GM19351 (cell line): ENCODE results near the gene SMPD2.

Source experiments
- ATAC-seq: cut with Tn5 transposase; IDR thresholded peaks from one replicate; pipeline ENCODE4 v1.9.1; 2021; ENCODE audit warnings: mild to moderate bottlenecking, moderate library complexity; ENCODE audit not compliant: unreplicated experiment

The SMPD2 gene, protein sequence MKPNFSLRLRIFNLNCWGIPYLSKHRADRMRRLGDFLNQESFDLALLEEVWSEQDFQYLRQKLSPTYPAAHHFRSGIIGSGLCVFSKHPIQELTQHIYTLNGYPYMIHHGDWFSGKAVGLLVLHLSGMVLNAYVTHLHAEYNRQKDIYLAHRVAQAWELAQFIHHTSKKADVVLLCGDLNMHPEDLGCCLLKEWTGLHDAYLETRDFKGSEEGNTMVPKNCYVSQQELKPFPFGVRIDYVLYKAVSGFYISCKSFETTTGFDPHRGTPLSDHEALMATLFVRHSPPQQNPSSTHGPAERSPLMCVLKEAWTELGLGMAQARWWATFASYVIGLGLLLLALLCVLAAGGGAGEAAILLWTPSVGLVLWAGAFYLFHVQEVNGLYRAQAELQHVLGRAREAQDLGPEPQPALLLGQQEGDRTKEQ

DNA sequence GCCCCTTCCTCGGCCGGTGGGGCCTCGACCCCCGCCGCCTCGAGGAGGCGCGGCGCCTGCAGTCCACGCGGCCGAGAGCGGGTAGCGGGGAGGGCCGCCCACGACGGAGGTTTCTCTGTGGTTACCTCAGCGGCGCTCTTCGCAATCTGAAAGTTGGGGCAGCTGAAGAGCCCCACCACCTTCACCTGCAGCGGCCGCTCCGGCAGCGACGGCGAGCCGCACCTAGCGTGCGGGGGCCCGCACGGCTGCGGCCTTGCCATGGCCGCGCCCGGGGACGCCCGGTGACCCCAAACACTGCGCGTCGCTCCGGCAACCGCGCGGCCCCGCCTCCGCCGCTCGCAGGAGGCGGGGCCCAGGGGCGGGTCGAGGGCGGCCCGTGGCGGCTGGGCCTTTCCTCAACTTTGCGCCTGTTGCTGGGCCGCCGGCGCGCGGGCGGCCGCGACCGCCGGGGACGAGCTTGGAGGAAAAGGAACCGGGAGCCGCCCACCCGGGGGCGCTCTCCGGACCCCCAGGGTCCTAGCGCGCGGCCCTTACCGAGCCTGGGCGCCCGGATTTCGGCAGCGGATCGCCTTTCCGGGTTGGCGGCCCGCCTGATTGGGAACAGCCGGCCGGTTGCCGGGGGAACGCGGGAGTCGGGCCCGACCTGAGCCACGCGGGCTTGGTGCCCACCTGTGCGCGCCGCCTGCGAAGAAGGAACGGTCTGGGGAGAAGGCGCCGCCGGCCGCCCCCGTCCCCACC is at the start of gene SMPD2, which contains the start of gene PPIL6:
TSS of gene SMPD2 (plus strand) at position 394 of the 738 bp plus-strand sequence. CDS start 398 bp downstream, outside the sequence.
TSS of gene PPIL6 (minus strand) at position 298 of the 738 bp plus-strand sequence. CDS start at position 260, 38 bp downstream.
- peak; percentile 86 for ATAC-seq

DNA sequence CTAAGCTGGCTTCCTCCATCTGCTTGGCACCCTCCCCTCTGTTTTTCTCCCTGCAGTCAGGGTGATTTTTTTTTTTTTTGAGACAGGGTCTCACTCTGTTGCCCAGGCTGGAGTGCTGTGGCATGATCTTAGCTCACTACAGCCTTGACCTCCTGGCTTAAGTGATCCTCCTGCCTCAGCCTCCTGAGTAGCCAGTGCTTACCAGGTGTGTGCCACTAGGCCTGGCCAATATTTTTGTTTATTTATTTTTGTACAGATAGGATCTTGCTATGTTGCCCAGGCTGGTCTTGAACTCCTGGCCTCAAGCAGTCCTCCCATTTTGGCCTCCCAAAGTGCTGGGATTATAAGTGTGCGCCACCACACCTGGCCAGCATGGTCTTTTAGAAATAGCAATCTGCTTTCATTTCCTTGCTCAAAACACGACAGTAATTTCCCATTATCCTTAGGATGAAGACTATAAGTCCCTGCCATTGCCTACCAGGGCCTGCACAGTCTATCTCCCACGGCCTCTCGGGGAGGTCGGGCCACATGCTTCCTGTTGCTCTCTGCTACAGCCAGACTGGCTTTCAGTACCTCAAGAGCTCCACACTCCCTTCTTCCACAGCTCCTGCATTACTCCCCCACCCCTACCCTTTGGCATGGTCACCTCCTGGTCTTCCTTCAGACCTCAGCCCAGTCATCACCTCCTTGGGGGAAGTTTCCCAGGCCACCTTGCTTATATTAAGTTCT is 47.2 kb upstream of the SMPD2 start:
- no peak for ATAC-seq

DNA sequence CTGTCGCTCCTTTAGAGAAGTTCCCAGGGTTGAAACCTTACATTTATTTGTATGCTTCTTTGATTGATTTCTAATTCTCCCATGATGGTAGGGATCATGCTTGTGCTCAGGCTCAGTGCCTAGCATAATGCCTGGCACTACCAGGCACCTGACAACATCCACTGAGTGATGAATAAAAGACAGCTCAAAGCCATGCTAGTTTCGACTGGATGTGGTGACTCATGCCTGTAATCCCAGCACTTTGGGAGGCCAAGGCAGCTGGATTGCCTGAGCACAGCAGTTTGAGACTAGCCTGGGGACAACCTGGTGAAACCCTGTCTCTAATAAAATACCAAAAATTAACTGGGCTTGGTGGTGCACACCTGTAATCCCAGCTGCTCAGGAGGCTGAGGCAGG is 46.6 kb upstream of the SMPD2 start:
- ATAC-seq, result no peak

DNA sequence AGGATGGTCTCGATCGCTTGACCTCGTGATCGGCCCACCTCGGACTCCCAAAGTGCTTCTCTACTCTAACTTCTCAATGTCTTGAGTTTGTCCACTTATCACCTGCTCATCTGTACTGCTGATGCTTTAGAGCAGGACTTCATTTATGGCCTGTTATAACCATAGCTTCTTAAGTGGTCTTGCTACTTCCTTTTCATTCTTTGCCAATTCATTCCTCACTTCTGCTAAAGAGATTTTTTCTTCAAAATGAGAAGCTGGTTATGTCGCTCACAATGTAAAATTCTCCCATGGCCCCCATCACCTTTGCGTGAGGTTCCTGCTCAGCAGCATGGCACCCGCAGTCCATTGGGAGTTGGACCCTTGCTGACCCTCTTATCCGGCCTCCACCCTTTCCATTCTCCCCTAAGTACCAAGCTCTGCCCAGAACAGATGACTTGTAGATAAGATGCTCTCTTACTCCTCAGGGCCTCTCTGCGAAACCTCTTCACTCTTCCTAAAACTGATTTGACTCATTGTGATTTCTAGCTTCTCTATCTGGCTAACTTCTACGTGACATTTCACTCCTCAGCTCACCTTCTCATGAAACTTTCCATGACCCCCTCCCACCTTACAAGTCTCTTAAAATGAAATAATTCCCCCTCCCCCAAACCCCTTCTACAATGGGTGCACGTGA is 44.3 kb upstream of the SMPD2 start:
- ATAC-seq, result no peak

DNA sequence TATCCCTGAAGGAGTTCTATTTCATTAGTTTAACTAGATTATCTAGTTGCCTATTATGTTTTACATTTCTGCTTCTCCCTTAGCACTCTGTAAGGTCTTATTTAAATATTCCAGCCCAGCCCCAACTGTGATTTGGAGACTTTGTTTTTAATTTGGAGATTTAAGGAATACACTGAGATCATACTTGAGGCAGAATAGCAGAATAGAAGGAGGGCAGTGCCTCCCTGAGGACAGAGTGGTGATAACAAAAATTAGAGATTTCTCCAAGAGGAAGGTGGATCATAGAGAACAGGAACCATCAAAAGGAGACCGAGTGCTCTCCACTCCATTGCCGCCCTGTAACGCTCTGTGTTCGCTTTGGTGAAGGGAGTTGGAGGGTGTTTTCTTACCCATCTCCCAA is 43.5 kb upstream of the SMPD2 start:
- no peak for ATAC-seq

DNA sequence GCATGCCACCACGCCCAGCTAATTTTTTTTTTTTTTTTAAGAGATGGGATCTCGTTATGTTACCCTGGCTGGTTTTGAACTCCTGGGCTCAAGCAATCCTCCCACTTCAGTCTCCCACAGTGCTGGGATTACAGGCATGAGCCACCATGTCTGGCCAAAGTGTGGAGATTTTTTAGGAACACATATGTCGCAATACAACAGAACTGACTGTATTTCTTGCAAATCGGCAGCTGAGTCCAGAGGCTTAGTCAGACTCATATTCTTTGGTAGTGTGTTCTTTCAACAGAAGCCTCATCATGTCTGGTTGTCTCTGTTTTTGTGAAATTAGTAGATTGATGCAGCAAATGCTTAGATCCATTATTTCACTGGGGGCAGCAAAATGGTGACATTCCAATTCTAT is 34.3 kb upstream of the SMPD2 start:
- no peak for ATAC-seq

DNA sequence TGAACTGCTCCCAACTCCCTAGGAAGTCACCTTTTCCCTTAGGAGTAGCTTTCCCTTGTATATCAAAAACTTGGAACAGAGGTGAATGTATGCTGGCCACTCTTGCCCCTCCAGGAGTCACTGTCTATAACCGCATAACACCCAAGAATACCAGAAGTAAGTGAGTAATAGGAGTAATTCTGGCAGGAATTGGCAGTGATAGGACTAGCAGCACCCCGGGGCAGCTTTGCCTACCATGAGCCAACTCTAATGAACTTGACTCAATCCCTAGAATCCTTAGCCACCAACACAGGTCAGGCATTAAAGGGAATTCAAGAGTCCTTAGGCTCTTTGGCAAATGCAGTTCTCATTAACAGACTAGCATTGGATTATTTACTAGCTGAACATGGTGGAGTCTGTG is 29.5 kb upstream of the SMPD2 start:
- no peak for ATAC-seq

DNA sequence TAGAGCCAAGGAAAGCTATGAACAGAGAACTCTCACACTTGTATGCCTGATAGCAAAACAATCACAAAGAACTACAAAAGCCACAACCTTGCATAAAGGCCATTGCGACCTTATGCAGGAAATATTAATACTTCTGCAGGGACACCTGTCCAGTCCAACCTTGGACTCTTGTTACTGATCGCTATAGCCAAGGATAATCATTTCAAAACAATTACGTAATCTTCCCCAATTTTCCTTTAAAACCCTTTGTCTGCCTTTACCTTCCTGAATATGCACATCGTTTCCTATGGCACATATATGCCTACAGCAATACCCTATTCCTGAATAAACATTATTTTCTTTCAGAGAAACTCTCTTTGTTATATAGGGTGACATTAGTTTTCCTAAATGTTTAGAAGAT is 22.9 kb upstream of the SMPD2 start:
- no peak for ATAC-seq

DNA sequence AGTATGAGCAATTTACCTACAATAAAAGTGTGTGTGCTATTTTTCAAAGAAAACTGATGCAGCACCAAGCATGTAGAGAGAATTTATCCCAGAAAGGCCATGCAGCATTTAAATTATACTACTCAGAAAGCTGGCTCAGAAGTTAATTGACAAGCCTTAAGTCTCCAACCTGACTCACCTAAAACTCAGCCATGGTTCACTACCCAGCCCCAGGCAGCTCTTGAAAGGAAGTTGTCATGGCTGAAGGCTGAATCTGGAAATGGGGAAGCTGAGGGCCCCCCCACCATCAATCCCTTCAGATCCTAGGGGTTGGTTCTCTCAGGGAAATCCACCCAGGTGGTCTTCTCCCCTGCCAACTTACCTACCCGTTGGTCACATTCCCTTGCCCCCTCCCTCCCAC is 19.8 kb upstream of the SMPD2 start:
- ATAC-seq, result no peak

DNA sequence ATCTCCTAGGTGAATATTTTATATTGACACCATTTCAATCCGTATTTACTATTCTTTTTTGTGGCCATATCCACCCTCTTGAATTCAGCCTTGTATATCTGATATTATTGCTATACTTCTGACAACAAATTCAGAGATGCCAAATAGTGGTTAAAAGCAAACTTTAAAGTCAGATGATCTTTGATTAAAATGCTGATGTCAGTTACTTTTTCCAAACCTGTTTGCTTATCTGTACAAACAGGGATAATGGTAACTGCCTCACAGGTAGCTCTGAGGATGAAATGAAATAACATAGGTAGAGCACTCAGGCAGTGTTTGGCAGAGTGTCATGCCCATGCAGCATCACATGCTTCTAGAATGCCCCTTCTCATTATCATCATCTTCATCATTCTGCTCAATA is 19.3 kb upstream of the SMPD2 start:
- no peak for ATAC-seq

DNA sequence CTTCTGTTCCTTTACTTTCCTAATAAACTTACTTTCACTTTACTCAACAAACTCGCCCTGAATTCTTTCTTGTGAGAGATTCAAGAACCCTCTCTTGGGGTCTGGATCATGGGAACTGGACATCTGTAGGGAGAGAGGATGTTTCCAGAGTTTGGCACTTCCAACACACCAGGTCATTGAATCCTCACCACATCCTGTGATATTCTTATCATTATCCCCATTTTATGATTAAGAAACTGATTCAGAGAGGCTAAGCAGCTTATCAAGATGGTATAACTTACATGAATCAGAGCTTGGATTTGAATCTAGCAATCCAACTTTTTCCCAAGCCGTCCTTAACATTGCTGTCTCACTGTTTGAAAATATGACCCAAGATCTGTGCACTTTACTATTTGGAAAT is 15.6 kb upstream of the SMPD2 start:
- no peak for ATAC-seq

DNA sequence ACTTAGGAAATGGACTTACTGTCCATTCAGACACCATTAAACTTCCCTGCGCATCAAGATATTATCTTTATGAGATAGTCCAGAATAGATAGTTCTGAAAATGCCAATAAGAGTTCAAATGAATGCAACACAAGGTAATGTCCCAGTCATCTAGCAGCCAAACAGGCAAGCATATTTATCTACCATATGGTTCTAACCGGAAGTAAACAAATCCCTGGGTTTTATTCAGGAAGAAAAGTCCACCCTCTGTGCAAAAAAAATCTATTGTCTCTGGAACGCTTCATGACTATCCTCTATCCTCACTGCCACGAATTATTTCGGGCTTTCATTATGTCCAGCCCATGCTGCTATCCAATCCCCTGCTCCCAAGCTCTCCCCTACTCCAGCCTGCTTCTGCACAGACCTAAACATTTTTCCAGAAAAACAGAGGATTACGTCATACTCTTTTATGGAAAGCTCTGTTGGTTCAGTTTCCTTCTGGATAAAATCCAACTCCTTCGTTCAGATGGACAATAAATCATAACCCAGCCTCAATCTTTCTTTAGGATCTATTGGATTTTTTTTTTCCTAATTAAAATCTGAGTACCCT is 11.5 kb upstream of the SMPD2 start:
- no peak for ATAC-seq

DNA sequence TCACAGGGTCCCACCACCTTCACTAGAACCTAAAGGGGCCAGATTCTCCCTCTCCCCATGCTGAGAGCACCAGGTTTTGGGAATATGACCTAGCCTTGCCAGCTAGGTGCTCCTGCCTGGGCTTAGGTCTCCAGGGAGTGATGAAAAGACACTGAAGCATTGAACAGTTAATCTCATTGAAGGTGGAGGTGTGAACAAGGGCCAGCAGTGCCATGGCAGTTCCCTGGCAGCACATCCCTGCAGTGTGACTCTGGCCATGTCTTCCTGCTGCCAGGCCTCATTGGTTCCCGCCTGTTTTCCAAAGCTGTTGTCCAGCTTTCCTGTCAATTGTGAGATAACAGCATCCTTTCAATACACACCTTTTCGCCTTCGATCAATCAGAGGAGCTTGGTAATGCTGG is 11.0 kb upstream of the SMPD2 start:
- no peak for ATAC-seq

DNA sequence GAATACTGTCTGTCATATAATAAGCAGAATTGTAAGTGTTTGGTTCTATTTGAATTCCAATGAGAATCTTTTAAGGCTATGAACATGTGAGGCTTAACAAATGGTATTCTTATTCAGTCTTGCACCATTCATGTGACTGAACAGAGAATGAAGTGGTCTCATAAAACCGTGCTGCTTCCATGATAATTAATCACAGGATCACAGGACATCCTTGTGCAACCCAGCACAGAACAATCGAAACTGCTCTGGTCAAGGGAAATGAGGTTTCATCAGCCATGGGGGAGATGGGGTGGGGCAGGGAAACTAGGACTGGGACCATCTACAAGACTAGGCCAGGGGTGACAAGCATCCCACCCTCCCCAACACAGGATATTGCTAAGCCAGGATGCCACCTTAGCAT is 6.1 kb upstream of the SMPD2 start:
- no peak for ATAC-seq

DNA sequence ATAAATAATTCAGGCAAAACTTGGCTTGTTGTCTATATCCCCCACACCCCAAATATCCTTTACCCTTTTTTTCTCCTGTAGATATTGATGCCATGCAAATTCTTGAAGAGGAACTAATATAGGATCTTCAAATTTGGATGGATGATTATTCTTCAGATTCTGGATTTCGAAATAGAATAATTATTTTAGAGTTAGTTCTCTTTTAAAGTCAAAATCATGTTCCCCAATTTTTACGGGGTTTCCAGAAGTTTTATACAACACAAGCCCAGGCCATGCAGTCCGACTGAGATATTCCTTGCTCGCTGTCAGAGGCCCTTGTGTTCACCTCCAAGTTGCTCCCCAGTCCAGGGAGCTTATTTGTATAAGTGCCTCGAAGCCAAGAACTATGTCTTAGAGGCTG is 4.5 kb upstream of the SMPD2 start:
- ATAC-seq, result no peak

DNA sequence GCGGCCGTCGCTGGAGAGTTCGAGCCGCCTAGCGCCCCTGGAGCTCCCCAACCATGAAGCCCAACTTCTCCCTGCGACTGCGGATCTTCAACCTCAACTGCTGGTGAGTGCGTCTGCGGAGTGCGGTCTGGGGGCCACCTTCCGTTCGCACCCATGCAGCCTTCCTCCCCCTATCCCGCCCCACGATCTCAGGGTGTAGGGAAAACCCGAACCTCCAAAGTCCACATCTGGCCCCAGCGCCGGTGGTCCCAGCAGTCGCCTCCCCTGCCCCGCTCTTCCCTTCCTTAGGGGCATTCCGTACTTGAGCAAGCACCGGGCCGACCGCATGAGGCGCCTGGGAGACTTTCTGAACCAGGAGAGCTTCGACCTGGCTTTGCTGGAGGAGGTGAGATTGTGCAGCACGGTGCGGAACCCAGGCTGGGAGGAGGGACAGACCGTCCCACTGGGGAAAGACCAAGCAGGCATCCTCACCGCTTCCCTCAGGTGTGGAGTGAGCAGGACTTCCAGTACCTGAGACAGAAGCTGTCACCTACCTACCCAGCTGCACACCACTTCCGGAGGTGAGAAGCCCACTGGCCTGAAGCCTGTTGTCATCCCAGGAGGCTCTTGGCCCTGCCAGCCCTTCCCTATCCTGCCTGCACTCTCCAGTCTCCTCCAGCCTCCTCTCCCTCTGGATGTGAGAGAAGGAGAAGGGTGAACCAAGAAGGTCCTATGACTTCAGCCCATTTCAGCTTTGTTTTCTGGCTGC is 719 bp downstream of the SMPD2 start:
- ATAC-seq, result peak; percentile 11

DNA sequence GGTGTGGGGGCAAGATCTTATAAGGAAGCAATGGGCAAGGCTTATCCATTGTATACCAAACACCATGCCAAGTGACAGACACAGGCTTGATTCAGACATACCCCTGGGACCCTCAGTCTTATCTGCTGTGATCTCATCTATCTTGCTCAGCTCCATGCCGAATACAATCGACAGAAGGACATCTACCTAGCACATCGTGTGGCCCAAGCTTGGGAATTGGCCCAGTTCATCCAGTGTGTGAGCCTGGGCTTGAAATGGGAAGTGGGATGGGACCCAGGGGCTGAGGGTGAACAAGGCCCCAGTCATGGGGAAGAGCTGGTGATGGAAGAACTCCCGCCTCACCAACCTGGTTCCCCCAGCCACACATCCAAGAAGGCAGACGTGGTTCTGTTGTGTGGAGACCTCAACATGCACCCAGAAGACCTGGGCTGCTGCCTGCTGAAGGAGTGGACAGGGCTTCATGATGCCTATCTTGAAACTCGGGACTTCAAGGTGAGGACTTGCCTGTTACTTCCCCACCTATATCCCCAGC is 1.9 kb downstream of the SMPD2 start:
- no peak for ATAC-seq

DNA sequence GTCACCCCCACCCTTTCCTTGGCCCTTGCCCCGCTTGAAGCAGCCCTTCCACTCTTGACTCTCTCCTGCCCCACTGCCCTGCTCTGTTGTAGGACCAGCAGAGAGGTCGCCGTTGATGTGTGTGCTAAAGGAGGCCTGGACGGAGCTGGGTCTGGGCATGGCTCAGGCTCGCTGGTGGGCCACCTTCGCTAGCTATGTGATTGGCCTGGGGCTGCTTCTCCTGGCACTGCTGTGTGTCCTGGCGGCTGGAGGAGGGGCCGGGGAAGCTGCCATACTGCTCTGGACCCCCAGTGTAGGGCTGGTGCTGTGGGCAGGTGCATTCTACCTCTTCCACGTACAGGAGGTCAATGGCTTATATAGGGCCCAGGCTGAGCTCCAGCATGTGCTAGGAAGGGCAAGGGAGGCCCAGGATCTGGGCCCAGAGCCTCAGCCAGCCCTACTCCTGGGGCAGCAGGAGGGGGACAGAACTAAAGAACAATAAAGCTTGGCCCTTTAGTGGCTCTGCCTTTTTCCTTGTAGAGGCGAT is 3.0 kb downstream of the SMPD2 start:
- no peak for ATAC-seq

DNA sequence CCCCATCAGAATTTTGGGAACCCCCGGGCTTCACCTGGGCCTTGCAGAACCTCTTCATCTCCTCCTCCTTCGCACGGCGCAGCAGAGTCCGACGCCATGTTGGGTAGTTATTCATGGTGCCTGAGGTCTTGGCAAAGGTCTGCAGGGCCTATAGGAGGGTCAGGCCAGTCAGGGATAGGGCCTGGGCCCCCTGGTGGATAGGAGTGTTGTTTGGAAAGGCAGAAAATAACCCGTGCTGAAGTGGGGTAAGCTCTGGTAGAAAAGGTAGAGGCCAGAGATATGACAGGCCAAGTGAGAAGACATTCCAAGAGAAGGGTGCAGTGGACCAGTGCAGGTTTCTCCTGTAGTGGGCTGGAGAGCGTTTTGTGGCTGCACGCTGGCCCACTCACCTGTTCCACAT is 4.9 kb downstream of the SMPD2 start:
- no peak for ATAC-seq
